GM18499 (cell line): ENCODE measurements around the gene CA12.

Experiments used
- ATAC-seq: cut with Tn5 transposase; IDR thresholded peaks from one replicate; pipeline ENCODE4 v1.9.1; 2021; ENCODE audit warnings: moderate number of reproducible peaks; ENCODE audit not compliant: insufficient read depth, unreplicated experiment

CA12 gene

DNA sequence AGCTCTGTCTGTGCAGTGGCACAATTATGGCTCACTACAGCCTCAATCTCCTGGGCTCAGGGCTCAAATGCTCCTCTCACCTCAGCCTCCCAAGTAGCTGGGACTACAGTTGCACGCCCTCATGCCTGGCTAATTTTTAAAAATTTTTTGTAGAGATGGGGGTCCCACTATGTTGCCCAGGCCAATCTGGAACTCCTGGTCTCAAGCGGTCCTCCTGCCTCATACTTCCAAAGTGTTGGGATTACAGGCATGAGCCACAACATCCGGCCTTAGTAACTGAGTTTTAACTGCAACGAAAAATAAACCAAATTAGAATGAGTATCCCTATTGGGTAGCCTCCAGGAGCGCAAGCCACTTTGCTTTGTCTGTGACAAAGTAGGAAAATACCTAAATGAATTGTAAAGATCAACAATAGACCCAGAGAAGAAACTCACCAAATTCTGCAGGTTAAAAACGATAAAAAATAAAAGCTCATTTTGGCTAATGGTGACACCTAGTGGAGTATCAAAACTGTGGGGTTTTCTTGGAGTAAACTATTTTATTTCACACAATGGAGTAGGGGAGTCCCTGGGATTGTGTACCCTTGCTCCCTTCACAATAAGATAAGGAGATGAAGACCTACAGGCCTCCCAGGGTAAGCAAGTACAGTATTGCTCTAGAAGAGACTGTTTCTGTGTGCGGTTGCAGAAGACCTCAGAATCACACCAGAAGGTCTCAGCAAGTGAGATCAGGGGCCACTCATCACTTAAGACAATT, 21.0 kb upstream of the CA12 start:
- no peak for ATAC-seq

DNA sequence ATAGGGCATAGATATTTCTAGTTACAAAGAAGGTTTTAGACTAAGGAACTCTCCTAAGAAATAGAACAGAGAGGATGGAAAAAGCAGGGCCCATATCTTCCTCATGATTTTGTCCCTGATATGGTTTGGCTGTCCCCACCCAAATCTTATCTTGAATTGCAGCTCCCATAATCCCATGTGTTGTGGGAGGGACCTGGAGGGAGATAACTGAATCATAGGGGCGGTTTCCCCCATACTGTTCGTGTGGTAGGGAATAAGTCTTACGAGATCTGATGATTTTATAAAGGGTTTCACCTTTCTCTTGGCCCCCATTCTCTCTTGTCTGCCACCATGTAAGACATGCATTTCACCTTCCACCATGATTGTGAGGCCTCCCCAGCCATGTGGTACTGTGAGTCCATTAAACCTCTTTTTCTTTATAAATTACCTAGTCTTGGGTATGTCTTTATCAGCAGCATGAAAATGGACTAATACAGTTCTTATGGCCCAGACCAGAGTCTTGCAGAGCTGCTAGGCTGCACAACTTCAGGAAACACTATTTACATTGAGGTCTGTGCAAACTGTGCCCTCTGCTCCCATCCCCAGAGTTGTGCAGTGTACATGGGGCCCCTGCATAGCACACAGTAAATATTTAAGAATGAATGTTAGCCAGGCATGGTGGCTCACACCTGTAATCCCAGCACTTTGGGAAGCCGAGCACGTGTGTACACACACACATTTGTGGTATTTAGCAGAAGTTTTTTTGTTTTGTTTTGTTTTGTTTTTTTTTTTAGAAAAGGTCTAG, 20.3 kb upstream of the CA12 start:
- no peak for ATAC-seq

DNA sequence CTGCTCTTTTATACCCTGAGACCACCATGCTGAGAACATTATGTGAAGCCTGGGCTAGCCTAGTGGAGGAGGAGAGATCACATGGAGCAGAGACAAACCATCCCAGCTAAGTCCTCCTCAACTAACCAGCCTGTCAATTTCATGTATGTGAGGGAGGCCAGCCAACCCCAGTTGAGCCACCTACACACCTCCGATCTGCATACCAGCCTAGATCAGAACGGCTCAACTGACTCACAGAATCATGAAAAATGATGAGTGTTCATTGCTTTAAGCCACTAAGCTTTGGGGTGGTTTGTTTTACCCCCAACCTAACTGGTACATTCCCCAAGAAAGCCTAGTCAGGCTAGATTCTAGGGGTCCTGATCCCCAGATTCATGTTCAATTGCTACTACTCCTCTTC, 19.4 kb upstream of the CA12 start:
- ATAC-seq, result no peak

DNA sequence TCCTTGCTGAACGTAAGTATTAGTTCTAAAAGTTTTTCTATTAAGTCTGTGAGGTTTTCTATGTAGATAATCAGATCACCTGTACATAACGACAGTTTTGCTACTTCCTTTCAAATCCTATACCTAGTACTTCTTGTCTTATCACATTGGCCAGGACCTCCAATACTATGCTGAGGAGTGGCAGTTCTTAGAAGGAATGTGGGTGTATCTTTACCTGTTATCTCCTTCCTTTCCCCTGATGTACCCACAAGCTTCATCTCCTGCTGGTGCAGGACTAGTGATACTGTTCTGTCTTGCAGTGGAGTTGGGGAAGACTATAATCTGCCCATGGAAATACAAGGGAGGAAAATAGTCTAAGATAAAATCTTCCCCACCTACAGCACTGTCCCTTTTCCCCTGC, 16.8 kb upstream of the CA12 start:
- ATAC-seq, result no peak

DNA sequence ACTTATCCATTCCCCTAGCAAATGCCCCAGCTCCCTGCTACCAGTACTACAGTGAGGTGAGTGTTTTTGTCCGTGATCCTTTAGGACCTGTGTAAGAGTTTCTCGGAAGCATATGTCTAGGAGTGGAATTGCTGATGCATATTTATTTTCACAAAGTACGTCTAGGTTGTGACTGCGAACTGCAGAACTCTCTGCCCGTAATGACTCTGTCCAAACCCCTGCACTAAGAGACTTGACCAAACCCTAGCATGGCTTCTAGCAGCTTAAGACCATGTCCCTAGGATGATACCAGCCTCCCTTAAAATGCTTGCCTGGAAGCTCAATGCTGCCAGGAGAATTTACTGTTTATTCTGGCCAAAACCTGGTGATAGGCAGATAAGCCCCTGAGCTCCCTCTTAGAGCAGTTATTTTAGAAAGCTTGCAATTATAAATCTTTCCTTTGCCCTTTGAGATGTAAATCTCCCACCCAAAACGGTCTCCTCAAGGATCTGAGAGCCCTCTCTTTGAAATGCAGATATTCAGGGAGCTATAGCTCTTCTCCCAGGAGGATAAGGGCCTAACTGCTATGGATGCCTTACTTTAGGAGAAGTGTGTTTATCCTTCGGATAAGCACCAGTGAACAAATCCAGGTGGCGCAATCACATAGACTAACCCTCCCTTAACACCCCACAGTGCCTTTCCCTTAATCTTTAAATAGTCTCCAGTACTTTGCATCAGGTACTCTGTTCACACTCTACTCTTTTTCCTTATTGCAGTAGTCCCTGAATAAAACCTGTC, 14.7 kb upstream of the CA12 start:
- ATAC-seq, result no peak

DNA sequence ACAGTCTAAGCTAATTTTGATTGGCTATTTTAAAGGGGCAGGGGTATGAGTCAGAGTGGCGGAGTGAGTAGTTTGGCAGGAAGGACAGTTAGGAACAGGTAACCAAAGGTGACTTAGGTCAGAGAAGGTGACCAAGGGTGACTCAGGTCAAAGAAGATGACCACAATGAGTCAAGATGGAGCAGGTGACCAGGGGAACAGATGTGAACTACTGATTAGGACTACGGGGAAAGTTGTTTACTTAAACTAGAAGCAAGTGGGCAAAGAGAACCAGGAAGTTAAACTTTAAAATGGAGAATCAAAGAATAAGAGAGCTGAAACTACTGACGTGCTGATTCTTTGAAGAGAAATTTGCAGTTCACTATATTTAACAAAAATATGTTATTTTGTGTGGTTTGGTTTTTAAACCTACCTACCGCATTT, 14.1 kb upstream of the CA12 start:
- ATAC-seq, result no peak

DNA sequence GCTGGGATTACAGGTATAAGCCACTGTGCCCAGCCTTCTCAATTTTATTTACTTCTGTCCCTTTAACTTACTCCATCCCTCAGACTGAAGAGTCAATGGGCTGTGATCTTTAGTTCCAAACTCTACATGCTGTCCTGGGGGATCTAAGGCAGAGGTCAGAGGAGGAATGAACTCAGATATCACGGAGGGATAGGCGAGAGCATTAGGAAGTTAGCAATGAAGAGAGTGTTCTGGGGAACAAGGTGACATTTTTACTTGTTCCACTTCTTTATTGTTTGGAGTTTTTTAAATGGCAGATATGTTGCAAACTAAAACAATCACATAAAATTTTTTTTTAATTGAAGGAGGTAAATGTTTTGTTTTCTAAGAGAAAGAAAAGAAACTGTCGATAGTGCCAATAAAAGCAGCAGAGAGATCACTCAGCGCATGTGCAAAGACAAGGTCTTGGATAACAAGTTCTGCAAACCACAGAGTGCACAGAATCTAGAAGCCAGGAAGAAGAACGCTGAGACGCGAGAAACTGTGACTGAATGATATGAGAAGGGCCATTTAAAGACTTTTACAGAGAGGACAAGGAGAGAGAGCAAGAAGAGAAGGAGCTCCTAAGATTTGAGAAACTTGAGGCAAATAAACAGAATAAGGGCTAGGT, 10.8 kb upstream of the CA12 start:
- no peak for ATAC-seq

DNA sequence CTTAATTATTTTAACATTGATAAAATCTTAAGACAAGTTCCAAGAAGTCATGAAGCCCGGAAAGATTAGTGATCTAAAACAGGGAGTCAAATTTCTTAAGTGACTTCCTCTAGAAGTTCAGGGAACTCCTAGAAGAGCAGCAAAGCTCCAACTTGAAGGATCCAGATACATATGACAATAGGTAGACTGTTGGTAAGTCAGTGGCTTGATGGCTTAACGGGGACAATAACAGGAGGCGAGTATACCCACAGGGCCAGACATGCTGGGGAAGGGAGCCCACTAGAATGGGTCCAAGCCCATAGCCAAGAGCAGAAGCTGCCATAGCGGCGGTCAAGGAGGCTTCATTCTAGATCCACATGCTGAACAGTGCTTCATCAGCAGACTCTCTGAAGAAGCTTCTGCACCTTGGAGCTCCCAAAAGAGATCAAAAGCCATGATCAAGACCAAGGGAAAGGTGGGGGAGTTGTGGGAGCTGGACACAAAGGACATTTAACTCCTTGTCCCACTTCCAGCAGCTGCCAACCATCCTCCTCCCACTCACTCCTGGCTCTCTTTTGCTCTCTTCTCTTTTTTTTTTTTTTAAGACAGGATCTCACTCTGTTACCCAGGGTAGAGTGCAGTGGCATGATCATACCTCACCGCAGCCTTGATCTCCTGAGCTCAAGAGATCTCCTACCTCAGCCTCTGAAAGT, 10.2 kb upstream of the CA12 start:
- ATAC-seq, result no peak

DNA sequence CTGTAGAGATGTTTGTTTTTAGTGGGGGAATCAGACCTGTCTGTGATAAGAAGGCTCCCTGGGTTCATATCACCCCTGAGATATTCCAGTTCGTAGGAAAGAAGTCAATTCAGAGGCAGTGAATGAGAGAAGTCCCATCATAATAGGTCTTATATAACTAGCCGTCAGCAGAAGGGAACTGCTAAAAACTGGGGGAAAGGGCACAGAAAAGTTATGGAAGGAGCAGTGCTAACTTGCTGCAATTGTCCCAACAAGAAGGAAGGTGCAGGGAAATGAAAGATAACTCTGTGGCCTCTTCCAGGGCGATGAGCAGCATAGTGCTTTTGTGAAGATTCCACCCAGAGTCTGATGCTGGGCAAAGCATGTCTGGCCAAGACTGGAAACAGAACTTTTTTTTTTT, 9.0 kb upstream of the CA12 start:
- no peak for ATAC-seq

DNA sequence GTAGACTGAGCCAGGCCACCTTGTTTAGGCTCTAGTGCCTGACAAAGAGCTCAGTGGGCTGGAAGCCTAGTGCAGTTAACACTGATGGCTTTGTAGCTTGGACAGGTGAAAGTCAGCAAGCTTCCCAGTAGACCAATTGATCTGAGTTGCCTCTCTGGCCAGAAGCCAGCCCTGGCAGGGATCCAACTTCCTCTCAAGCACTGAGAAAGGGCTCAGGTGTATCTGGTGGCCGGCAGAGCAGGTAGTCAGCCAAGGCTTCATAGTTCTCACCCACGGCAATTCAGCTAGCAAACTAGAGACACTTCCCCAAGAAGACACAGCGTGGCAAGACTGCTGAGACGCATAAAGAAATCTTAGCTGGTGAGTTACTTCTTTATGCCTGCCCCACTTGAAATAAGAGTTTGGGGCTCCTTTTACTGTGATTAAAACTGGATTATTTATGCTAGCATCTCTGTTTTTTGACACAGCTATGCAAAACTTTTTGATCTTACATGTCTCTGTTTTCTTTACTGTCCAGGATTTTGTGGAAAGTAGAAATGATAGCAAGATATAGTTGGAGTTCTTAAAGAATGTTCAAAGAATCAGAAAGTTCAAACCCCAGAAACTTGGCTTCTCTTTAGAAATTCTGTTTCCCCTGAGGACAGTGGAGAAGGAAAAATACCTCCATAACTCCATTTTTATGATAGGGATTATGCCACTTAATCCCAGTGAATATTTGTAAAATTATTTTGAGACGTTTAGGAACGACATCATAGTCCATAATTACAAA, 8.4 kb upstream of the CA12 start:
- ATAC-seq, result no peak

DNA sequence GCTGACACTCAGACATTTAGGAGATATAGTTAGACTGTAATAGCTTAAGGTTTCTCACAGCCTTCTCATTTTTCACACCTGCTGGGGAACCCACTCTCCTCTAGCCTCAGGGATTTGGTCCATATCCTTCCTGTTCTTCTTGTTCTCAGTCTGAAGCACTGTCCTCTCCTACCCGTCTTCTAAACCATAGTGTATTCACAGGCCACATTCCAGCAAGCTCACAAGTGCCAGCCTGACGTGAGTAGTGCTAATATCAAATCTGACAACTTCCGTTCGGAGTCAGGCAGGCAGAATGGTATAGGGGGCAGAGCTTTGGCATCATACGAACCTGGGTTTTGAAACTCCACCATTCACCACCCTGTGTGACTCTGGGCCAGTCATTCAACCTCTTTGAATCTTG, 6.9 kb upstream of the CA12 start:
- no peak for ATAC-seq

DNA sequence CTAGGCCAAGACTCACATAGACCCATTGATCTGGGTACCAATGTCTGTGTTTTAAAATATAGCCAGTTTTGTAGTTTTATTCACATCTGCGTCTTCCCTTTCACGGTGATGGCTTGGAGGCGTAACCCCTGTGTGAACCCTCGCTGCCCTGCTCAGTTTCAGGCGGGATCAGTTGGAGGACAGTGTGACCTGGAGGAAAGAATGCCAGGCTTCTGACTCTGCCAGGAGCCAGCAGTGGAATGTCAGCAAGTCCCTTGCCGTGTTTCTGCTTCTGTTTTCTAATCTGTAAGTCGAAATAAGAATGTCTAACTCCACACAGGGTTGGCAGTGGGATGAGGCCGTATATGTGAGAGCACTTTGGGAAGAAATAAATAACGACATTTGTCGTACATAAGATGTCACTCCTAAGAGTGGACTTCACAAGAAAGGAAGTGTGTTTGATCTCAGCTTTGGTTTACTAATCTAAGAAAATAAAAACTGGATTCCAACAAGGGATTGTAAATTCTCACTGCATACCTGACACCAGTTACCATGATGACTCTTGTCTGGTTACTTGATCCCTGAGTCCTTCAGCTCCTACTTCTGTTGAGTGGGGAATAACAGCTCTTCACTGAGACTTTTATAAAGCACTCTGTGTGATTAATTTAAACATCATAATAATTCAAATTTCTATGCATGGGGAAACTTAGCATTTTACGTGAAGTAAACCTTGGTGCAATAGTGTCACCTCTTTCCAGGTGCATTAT, 6.3 kb upstream of the CA12 start:
- no peak for ATAC-seq

DNA sequence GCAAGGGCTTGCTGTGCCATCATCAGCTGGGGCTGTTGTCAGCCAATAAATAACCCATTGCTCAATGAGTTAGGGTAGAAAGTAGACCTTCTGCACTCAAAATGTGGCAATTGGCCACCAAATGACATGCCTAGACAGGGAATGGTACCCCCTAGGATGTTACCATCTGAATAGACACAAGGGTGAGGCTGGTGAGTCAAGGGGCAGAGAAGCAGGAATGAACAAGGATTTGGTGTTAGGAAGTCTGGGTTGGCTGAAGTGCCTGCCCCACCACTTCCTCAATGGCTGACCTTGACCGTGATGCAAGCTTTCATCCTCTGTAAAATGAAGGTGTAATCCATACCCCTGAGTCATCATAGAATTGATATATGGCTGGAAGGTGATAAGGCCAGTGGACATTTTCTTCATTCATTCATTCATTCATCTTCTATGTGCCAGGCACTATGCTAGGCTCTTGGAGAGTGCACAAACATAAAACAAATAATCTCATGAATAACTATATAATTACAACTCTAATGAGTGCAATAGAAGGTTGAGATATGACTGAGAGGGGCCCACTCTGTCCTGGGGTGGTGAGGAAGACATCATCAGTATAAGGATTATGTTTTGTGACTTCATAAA, 4.4 kb upstream of the CA12 start:
- no peak for ATAC-seq

DNA sequence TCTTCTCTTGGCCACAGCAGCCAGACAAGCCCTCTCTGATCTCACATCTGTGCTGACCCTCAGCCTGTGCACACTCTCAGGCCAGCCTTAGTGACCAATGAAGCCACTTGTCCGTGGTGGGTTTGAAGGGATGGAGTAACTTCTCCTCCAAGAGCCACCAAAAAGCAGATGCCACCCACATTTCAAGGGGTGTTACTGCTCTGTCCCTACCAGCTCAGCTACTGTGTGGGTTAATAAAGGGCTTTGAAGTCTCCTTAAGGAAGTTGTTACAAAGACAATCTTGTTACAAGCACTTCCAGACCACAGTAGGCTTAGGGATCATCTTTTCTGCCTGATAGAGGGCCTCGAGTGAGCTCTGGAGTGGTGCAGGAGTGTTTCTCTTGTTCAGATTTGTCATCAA, 3.3 kb upstream of the CA12 start:
- ATAC-seq, result no peak

DNA sequence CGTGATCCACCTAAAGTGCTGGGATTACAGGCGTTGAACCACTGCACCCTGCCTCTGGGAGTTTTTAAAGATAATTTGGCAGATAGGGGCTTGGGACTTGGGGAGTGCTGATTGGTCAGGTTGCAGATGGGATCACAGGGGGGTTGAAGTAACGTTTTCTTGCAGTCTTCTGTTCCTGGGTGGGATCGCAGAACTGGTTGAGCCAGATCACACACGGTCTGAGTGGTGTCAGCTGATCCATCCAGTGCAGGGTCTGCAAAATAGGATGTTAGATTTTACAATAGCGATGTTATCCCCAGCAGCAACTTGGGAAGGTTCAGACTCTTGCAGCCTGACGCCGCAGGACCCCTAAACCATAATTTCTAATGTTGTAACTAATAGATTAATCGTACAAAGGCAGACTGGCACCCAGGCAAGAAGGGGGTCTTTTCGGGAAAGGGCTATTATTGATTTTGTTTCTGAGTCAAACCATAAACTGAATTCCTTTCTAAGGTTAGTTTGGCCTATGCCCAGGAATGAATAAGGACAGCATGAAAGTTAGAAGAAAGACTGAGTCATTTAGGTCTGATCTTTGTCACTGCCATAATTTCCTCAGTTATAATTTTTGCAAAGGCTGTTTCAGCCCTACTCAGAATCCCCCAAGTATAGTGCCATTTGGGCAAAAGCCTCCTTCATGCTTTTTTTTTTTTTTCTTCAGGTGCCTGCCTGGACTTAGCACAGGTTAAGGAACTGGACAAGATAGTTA, 1.5 kb upstream of the CA12 start:
- ATAC-seq, result no peak

DNA sequence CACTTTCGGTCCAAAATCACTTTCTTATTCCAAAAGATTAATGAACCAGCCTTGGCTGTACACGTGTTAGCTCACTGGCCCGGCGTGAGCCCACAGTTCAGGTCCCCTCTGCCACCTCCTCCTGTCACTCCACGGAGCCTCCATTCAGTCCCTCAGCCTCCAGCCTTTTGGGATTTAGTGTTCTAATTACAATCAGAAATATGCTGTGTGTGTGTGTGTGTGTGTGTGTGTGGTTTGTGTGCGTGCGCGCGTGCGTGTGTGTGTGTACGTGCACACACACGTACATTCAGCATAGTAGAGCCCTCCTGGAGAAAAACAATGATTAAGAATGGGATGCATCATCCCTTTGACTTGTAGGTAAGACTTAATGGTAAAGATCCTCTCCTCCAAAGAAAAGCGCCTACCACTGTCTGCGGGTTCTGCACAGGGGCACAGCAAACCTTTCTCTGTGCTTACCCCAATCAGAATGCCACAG, 801 bp downstream of the CA12 start:
- no peak for ATAC-seq

DNA sequence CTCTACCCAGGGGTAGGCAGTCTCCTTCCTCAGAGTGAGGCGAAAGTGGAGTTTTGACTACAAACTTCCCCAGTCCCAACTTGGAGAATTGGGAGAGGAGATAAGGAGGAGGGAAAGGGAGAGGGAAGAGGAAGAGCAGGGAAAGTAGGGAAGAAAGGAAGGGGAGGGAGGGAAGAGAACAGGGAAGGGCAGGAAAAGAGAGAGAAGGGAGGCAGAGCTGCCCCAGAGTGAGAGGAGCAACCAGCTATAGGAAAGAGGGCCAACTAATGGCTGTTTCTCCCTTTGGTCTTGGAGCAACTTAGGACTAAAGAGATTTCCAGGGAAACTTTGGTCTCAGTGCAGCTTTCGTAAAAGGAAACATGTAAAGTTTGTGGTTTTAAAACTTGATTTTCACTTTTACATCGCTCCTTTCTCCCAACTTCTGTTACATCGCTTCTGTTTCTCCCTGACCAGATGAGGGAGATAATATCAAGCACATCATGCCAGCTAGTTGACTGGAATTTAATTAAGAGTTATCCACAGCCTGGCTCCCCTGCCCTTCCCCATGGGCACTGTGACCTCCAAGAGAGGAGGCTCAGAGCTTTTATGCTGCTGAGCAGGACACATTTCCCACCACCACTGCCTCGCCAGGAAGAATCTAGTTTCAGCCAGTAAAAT, 1.4 kb downstream of the CA12 start:
- no peak for ATAC-seq
